ENCODE measurements around the gene SH2B2. TPM values are rescaled to one million over a fixed set of nuclear protein-coding genes. Genes with fewer than 3 reads are reported as not detected.

SH2B2 gene
- total and polyA plus RNA-seq, 5 donors, result 0.49 to 2.8 (median 0.84) TPM

DNA sequence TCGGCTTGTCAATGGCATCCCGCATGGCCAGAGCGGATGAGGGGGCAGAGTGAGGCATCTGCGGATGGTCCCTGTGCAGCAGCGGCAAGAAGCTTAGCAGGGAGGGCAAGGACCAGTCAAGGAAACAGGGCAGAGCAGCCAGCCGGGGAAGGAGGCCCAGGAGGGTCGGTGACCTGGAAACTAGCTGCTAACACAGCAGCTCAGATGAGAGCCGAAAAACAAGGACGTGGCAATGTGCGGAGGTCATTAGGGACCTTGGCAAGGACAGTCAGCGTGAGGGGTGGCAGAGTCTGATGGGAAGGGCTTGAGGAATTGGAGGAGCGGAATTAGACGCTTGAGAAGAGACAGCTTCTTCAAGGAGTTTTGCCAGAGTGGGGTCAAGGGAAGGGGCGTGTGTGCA lies 20.1 kb upstream of the SH2B2 start:
- peak in 1 of 3 donors; percentile 27 for DNase-seq
- no peaks in the 10 kb centered on the region for H3K9me3 ChIP-seq (ENCODE audit: control insufficient read depth, low read length)
- ATAC-seq, result no peak
- H3K27ac ChIP-seq (ENCODE audit: low read length), result no peak overlapping the region
- no peak overlapping the region for H3K4me3 ChIP-seq (ENCODE audit: low read length)
- whole genome bisulfite sequencing, result 79% methylated on average over 14 of the region's 14 CpGs
- H3K27me3 ChIP-seq (ENCODE audit: control insufficient read depth, insufficient read depth), result no peaks in the 10 kb centered on the region
- no peaks in the 10 kb centered on the region for H3K4me1 ChIP-seq (ENCODE audit: control insufficient read depth, insufficient read depth, low read length)
- intact Hi-C loops (cut with DNase I), result no loop called here

- 91% methylated on average over 10 of the region's 10 CpGs for WGBS
- intact Hi-C loops (cut with DNase I), result no loop called here
- DNase-seq (peak in 1 of 3 donors; percentile 18), ATAC-seq (no peak)
- H3K9me3 ChIP-seq (ENCODE audit: control insufficient read depth, low read length), result no peaks in the 10 kb centered on the region
- no peak overlapping the region for H3K4me3 ChIP-seq (ENCODE audit: low read length)
- no peaks in the 10 kb centered on the region for H3K4me1 ChIP-seq (ENCODE audit: control insufficient read depth, insufficient read depth, low read length)
- no peaks in the 10 kb centered on the region for H3K27me3 ChIP-seq (ENCODE audit: control insufficient read depth, insufficient read depth)
- H3K27ac ChIP-seq (ENCODE audit: low read length), result no peak overlapping the region
Observed at GRCh38 chr7:102268635-102269034, 18.0 kb upstream of the SH2B2 start.

- Histone ChIP-seq H3K4me1 (ENCODE audit: control insufficient read depth, insufficient read depth, low read length) (no peaks in the 10 kb centered on the region), H3K27me3 (ENCODE audit: control insufficient read depth, insufficient read depth) (no peaks in the 10 kb centered on the region), H3K9me3 (ENCODE audit: control insufficient read depth, low read length) (no peaks in the 10 kb centered on the region), H3K4me3 (ENCODE audit: low read length) (no peak overlapping the region), H3K27ac (ENCODE audit: low read length) (no peak overlapping the region)
- WGBS, result 68% methylated on average over 13 of the region's 13 CpGs
- intact Hi-C loops (cut with DNase I), result loop anchor here (5.0 kb wide), 4 partner anchors 583 to 728 kb away; no protein-coding TSS in a partner anchor
- peak in 1 of 3 donors; percentile 16 for DNase-seq
- ATAC-seq, result no peak
Observed at GRCh38 chr7:102270178-102270887, 16.3 kb upstream of the SH2B2 start.

- Histone ChIP-seq H3K4me1 (ENCODE audit: control insufficient read depth, insufficient read depth, low read length) (no peaks in the 10 kb centered on the region), H3K9me3 (ENCODE audit: control insufficient read depth, low read length) (no peaks in the 10 kb centered on the region), H3K27ac (ENCODE audit: low read length) (no peak overlapping the region), H3K27me3 (ENCODE audit: control insufficient read depth, insufficient read depth) (no peaks in the 10 kb centered on the region), H3K4me3 (ENCODE audit: low read length) (no peak overlapping the region)
- WGBS, result 92% methylated on average over 10 of the region's 10 CpGs
- no peak for ATAC-seq
- DNase-seq, result peak in 1 of 3 donors; percentile 23
- intact Hi-C loops (cut with DNase I), result loop anchor here (5.0 kb wide), 4 partner anchors 584 to 729 kb away; no protein-coding TSS in a partner anchor
Observed at GRCh38 chr7:102271158-102271798, 15.4 kb upstream of the SH2B2 start.

DNA sequence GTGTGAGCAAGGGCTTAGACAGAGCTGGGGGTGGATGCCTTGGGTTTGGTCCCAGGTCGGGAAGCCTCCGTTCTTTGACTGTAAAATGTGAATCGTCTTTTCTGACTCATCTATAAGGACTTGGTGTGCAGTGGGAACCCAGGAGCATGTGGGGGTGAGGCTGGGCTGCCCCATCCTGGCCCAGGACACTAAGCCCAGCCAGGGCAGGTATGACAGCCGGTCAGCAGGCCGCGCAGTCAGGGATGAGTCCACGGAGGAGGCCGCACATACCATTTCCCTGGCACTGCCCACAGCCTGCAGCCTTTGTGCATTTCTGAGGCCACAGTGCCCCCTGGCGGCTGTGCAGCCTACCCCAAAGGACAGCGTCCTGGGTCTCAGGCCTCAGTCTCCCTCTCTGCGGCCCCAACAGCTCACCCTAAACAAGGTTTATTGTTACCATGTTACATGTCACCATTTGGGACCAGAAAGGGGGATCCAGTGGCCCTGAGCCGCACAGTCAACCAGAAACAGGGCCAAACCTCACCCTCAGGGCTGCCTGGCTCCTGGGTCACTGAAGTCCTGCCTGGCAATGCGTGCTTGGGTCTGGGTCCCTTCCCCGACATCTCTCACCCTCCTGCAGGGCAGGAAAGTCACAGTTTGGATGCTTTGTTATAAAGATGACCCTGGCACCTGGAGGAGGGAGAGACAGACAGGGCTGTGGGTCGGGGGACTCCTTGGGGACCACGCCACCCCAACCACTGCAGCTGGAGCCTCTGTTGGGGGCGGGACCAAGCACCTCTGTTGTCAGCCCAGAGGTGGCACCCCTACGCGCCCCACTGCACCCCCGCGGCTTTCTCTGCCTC lies 14.4 kb upstream of the SH2B2 start:
- intact Hi-C loops (cut with DNase I), result loop anchor here (2.0 to 5.0 kb wide), 5 partner anchors 585 to 730 kb away; no protein-coding TSS in a partner anchor
- Histone ChIP-seq H3K27me3 (ENCODE audit: control insufficient read depth, insufficient read depth) (no peaks in the 10 kb centered on the region), H3K4me3 (ENCODE audit: low read length) (no peak overlapping the region), H3K9me3 (ENCODE audit: control insufficient read depth, low read length) (no peaks in the 10 kb centered on the region), H3K27ac (ENCODE audit: low read length) (no peak overlapping the region), H3K4me1 (ENCODE audit: control insufficient read depth, insufficient read depth, low read length) (no peaks in the 10 kb centered on the region)
- DNase-seq (peak; percentile 83 to 94 (median 92)), ATAC-seq (peak; percentile 87 to 88)
- 46% methylated on average over 21 of the region's 21 CpGs for WGBS

- intact Hi-C loops (cut with DNase I), result loop anchor here (2.0 to 5.0 kb wide), 5 partner anchors 586 to 731 kb away; no protein-coding TSS in a partner anchor
- Histone ChIP-seq H3K27ac (ENCODE audit: low read length) (no peak overlapping the region), H3K27me3 (ENCODE audit: control insufficient read depth, insufficient read depth) (no peaks in the 10 kb centered on the region), H3K9me3 (ENCODE audit: control insufficient read depth, low read length) (no peaks in the 10 kb centered on the region), H3K4me3 (ENCODE audit: low read length) (no peak overlapping the region), H3K4me1 (ENCODE audit: control insufficient read depth, insufficient read depth, low read length) (no peaks in the 10 kb centered on the region)
- no peak for ATAC-seq
- 88% methylated on average over 16 of the region's 16 CpGs for WGBS
- DNase-seq, result peak in 1 of 3 donors; percentile 35
Observed at GRCh38 chr7:102272917-102273748, 13.5 kb upstream of the SH2B2 start.

DNA sequence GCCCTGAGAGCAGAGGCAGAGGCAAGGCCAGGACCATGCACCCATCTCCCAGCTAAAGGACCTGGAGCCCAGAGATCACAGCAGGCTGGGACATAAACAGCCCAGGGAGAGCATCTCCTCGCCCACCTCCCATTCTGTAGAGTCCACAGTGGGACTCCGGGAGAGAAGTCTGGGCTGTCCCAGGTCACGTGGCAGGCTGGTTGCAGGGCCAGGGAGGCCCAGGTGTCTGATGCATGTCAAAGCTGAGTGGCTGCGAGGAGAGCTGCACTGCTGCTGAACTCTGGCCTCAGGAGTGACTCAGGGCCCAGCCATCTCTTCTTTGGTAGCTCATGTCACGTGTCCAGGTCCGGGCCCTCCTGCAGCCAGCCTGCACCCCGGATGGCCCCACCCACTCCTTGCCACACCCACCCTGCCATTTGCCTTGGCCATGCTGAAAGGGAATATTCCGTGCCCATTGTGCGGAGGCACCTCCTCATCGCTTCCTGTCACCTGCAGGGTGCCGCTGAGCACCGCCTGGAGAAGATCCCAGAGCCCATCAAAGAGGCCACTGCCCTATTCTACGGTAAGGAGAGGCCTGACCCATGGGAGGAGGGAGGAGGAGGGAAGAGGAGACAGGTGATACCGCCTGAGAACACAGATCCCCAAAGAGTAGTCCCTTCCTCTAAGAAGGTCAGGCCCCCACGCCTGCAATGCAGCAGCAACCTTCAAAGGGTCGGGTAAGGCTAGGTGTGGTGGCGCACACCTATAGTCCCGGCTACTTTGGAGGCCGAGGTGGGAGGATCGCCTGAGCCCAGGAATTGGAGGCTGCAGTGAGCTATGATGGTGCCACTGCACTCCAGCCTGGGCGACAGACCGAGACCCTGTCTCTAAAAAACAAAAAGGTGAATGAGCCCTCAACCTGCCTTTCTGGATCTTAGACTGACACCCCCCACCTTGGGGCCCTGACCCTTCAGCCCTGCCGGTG lies 12.6 kb upstream of the SH2B2 start:
- Histone ChIP-seq H3K4me3 (ENCODE audit: low read length) (no peak overlapping the region), H3K9me3 (ENCODE audit: control insufficient read depth, low read length) (no peaks in the 10 kb centered on the region), H3K4me1 (ENCODE audit: control insufficient read depth, insufficient read depth, low read length) (no peaks in the 10 kb centered on the region), H3K27ac (ENCODE audit: low read length) (no peak overlapping the region), H3K27me3 (ENCODE audit: control insufficient read depth, insufficient read depth) (no peaks in the 10 kb centered on the region)
- 84% methylated on average over 23 of the region's 23 CpGs for WGBS
- ATAC-seq, result no peak
- peak in 1 of 3 donors; percentile 21 for DNase-seq
- intact Hi-C loops (cut with DNase I), result loop anchor here (2.0 to 5.0 kb wide), 5 partner anchors 587 to 732 kb away; no protein-coding TSS in a partner anchor

- ATAC-seq, result no peak
- Histone ChIP-seq H3K4me3 (ENCODE audit: low read length) (no peak overlapping the region), H3K27me3 (ENCODE audit: control insufficient read depth, insufficient read depth) (no peaks in the 10 kb centered on the region), H3K27ac (ENCODE audit: low read length) (no peak overlapping the region), H3K9me3 (ENCODE audit: control insufficient read depth, low read length) (no peaks in the 10 kb centered on the region), H3K4me1 (ENCODE audit: control insufficient read depth, insufficient read depth, low read length) (no peaks in the 10 kb centered on the region)
- intact Hi-C loops (cut with DNase I), result no loop called here
- 93% methylated on average over 10 of the region's 10 CpGs for WGBS
- DNase-seq, result peak in 1 of 3 donors; percentile 33
Observed at GRCh38 chr7:102275123-102275703, 11.5 kb upstream of the SH2B2 start.

- intact Hi-C loops (cut with DNase I), result no loop called here
- DNase-seq (no peak), ATAC-seq (no peak)
- Histone ChIP-seq H3K27ac (ENCODE audit: low read length) (no peak overlapping the region), H3K4me1 (ENCODE audit: control insufficient read depth, insufficient read depth, low read length) (no peaks in the 10 kb centered on the region), H3K27me3 (ENCODE audit: control insufficient read depth, insufficient read depth) (no peaks in the 10 kb centered on the region), H3K9me3 (ENCODE audit: control insufficient read depth, low read length) (no peaks in the 10 kb centered on the region), H3K4me3 (ENCODE audit: low read length) (no peak overlapping the region)
- WGBS, result 86% methylated on average over 10 of the region's 10 CpGs
Observed at GRCh38 chr7:102277901-102278300, 8.8 kb upstream of the SH2B2 start.
